ENCODE results near the gene RANBP17. TPM values are rescaled to one million over a fixed set of nuclear protein-coding genes. Genes with fewer than 3 reads are reported as not detected.

The RANBP17 gene
- total RNA-seq, 4 donors from 2014 or later = 4.4 to 11.7 (median 6.0) TPM

GRCh38 chr5:171291371-171291770 lies 429.6 kb downstream of the RANBP17 start:
- no peak for TF ChIP-seq CTCF (IDR thresholded peaks at IDR 0.05; ENCODE audit: low read depth)

GRCh38 chr5:171295299-171295698 lies 433.5 kb downstream of the RANBP17 start:
- TF ChIP-seq CTCF (IDR thresholded peaks at IDR 0.05; ENCODE audit: low read depth) = no peak

DNA sequence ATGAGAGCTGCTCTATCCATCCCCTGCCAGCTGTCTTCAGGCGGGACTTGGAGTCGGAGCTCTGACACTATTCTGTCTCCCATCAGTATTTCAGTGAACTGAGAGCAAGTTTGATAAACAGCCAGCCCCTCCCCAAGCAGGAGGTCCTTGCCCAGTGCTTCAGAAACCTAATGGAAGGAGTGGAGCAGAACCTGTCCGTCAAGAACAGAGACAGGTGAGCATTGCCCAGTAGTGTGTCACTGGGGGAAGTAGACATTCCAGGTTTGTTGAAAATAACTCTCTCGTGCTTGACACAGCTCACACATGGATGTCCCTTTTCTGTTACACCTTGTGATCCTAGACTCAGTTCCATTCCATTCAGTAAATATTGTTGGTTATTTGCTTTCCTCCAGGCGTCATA lies 434.0 kb downstream of the RANBP17 start:
- no peak for TF ChIP-seq CTCF (IDR thresholded peaks at IDR 0.05; ENCODE audit: low read depth)

- no peak for TF ChIP-seq CTCF (IDR thresholded peaks at IDR 0.05; ENCODE audit: low read depth)
Observed at GRCh38 chr5:171299228-171299627, 437.4 kb downstream of the RANBP17 start.

DNA sequence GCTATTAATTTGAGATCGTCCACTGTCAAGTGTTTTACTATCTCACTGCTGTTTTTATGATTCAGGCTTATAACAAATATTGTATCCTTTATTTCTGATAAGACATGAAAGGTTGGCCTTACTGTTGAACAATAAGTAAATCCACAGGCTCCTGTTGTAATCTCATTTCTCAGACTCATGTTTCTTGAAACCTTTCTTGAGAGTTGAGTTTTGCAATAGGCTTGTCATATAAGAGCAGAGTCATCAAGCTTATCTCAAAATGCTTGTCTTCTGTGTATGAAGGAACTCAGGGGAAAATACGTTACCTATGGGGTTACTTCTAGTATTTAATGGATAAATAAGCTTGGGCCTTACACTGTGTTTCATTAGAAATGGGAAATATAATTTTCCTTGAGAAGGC lies 438.0 kb downstream of the RANBP17 start:
- no peak for TF ChIP-seq CTCF (IDR thresholded peaks at IDR 0.05; ENCODE audit: low read depth)

DNA sequence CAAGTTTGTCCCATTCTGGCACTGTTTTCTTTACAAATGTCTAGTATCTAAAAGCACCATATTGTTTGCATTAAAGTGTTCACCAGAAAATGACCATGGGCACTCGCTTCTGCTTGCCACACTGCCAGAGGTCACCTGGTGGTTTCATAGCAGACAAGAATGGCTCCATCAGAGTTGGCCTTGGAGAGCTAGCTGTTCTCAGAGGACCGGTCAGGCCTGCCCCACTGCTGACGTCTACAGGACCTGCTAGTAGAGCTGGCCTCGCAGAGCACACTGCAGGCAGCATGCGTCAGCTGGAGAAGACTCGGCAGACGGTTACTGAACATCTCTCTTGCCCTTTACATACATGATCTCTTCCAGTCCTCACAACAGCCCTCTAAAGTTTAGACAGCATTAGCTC lies 438.5 kb downstream of the RANBP17 start:
- no peak for TF ChIP-seq CTCF (IDR thresholded peaks at IDR 0.05; ENCODE audit: low read depth)

DNA sequence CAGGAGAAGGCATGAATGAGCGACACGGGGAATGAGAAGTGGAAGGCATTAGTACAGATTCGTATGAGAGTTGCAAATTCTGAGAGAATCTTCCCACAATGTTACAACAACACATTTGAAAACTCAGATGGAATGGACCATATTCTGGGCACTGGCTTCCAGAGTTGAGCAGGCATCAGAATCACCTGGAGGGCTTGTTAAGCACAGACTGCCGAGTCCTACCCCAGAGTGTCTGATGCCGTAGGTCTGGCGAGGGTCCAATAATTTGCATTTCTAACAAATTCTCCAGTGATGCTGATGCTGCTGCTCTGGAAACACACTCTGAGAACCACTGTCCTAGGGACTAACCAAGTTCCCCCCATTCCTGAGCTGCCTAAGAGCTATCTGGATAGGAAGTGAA lies 444.3 kb downstream of the RANBP17 start:
- TF ChIP-seq CTCF (IDR thresholded peaks at IDR 0.05; ENCODE audit: low read depth) = no peak

All from subcutaneous adipose tissue (tissue), 4 donors.